ENCODE measurements around the gene C19orf12.
A peak's percentile ranks its signal among the peaks of the same experiment; 100 is the strongest.

The C19orf12 gene

DNA sequence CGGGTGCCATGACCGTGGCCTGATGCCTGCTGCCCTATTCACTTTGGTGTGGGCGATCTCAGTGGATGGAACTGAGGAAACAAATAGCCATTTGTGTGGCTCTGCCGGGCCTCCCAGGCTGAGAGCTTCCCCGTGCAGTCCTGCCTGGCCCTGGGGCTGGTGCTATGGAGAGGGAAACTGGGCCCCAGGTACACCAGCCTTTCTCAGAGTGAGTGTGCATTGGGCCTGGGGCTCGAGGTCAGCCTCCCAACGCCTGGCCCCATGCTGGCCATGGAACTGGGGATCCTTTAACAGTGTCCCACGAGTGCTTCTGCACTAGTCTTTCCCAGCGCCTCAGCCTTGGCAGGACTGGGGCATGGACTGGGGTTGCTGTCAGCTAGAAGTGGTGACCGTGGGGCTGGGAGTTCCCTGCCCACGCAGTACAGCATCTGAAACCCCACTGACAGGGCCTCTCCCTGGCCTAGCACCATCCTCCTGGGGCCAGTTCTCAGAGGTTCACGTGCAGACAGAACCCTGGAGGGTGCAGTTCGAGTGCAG, 39.3 kb downstream of the C19orf12 start:
- Histone ChIP-seq H2AFZ (ENCODE audit: low read depth, low read length) (no peak overlapping the region), H4K20me1 (ENCODE audit: insufficient read depth, low read length) (no peaks in the 10 kb centered on the region), H3K79me2 (ENCODE audit: insufficient read depth, low read length) (peaks cover 24% of the 10 kb centered on the region), H3K27me3 (ENCODE audit: insufficient read depth, low read length, poor library complexity) (no peaks in the 10 kb centered on the region), H3K9ac (ENCODE audit: low read depth, low read length) (no peak overlapping the region), H3K36me3 (ENCODE audit: insufficient read depth, low read length) (peaks cover 33% of the 10 kb centered on the region), H3K27ac (ENCODE audit: low read length) (peak overlapping the region; percentile 39; the same call in 1 of the 2 replicates), H3K4me3 (ENCODE audit: low read depth in 1 of 2, low read length in 2 of 2) (no peak overlapping the region), H3K4me1 (ENCODE audit: insufficient read depth, low read length) (peaks cover 55% of the 10 kb centered on the region), H3K4me2 (ENCODE audit: insufficient read depth, low read length) (no peak overlapping the region), H3K9me3 (ENCODE audit: insufficient read depth, low read length, severe bottlenecking) (no peaks in the 10 kb centered on the region)
- ATAC-seq (ENCODE audit: insufficient read depth, low read depth) (no peak), DNase-seq (no peak)
- no peak for TF ChIP-seq EZH2 (IDR thresholded peaks at IDR 0.05; ENCODE audit: borderline replicate concordance, low read depth, low read length, severe bottlenecking)
- TF ChIP-seq, protein P1, sequence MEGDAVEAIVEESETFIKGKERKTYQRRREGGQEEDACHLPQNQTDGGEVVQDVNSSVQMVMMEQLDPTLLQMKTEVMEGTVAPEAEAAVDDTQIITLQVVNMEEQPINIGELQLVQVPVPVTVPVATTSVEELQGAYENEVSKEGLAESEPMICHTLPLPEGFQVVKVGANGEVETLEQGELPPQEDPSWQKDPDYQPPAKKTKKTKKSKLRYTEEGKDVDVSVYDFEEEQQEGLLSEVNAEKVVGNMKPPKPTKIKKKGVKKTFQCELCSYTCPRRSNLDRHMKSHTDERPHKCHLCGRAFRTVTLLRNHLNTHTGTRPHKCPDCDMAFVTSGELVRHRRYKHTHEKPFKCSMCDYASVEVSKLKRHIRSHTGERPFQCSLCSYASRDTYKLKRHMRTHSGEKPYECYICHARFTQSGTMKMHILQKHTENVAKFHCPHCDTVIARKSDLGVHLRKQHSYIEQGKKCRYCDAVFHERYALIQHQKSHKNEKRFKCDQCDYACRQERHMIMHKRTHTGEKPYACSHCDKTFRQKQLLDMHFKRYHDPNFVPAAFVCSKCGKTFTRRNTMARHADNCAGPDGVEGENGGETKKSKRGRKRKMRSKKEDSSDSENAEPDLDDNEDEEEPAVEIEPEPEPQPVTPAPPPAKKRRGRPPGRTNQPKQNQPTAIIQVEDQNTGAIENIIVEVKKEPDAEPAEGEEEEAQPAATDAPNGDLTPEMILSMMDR (IDR thresholded peaks at IDR 0.05; ENCODE audit: borderline replicate concordance, extremely low read depth, low read length, poor library complexity, severe bottlenecking): no peak

DNA sequence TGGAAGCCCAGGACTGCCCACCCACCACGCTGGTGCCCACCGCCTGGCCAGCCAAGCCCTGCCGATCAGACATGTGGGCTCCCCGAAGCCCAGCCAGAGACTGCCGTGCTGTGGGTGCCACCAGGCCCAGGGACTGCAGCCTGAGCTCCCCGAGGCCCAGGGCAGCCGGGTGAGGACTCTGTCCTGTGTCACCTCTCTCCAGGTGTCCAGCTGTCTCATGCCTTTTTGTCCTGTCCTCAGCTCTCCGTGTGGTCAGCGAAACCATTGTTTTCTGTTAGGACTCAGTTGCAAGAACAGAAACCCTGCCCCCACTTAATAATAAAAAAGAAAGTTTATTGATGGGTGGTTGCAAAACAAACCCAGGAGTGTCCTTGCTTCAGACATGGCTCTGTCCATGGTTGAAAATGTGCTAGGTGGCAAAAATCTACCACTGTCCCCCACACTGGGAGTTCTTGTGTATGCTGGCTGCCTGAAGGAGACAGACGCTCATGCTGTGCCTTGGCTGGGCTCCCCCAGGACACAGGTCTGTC, 39.9 kb downstream of the C19orf12 start:
- Histone ChIP-seq H3K9me3 (ENCODE audit: insufficient read depth, low read length, severe bottlenecking) (no peaks in the 10 kb centered on the region), H4K20me1 (ENCODE audit: insufficient read depth, low read length) (no peaks in the 10 kb centered on the region), H3K4me1 (ENCODE audit: insufficient read depth, low read length) (peaks cover 50% of the 10 kb centered on the region), H3K79me2 (ENCODE audit: insufficient read depth, low read length) (peaks cover 24% of the 10 kb centered on the region), H3K36me3 (ENCODE audit: insufficient read depth, low read length) (peaks cover 33% of the 10 kb centered on the region), H3K27ac (ENCODE audit: low read length) (peak overlapping the region; percentile 39; the same call in 1 of the 2 replicates), H3K27me3 (ENCODE audit: insufficient read depth, low read length, poor library complexity) (no peaks in the 10 kb centered on the region), H3K4me3 (ENCODE audit: low read depth in 1 of 2, low read length in 2 of 2) (no peak overlapping the region), H3K9ac (ENCODE audit: low read depth, low read length) (no peak overlapping the region), H3K4me2 (ENCODE audit: insufficient read depth, low read length) (no peak overlapping the region), H2AFZ (ENCODE audit: low read depth, low read length) (no peak overlapping the region)
- no peak for ATAC-seq (ENCODE audit: insufficient read depth, low read depth)
- DNase-seq: no peak
- TF ChIP-seq EZH2 (IDR thresholded peaks at IDR 0.05; ENCODE audit: borderline replicate concordance, low read depth, low read length, severe bottlenecking): no peak
- TF ChIP-seq, protein P1 (IDR thresholded peaks at IDR 0.05; ENCODE audit: borderline replicate concordance, extremely low read depth, low read length, poor library complexity, severe bottlenecking): no peak

DNA sequence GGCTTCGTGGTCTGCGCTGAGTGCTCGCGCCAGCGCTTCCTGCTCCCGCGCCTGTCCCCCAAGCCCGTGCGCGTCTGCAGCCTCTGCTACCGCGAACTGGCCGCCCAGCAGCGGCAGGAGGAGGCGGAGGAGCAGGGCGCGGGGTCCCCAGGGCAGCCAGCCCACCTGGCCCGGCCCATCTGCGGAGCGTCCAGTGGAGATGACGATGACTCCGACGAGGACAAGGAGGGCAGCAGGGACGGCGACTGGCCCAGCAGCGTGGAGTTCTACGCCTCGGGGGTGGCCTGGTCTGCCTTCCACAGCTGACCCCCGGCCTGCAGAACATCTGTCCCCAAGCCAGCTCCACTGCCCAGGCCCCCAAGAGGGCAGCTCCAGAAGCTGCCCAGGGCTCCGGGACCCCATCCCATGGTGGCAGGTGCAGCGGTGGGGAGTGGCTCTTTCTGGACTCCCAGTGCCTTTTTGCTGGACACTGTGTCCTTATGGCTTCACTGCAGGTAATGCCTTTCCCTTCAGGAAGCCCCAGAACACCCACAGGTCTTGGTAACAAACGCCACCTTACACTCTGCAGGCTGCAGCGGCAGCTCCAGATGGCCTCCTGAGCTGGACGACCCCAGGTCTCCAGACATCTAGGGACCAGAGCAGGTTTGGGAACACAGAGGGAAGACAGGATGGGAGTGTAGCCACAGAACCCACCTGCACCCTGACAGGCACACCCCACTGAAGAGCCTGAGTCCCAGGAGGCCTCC, 40.5 kb downstream of the C19orf12 start:
- peaks cover 43% of the 10 kb centered on the region for H3K4me1 ChIP-seq (ENCODE audit: insufficient read depth, low read length)
- DNase-seq: no peak
- no peak overlapping the region for H3K4me2 ChIP-seq (ENCODE audit: insufficient read depth, low read length)
- peaks cover 24% of the 10 kb centered on the region for H3K79me2 ChIP-seq (ENCODE audit: insufficient read depth, low read length)
- peaks cover 33% of the 10 kb centered on the region for H3K36me3 ChIP-seq (ENCODE audit: insufficient read depth, low read length)
- no peaks in the 10 kb centered on the region for H3K27me3 ChIP-seq (ENCODE audit: insufficient read depth, low read length, poor library complexity)
- no peak overlapping the region for H3K27ac ChIP-seq (ENCODE audit: low read length)
- H3K9me3 ChIP-seq (ENCODE audit: insufficient read depth, low read length, severe bottlenecking): no peaks in the 10 kb centered on the region
- TF ChIP-seq, protein P1 (IDR thresholded peaks at IDR 0.05; ENCODE audit: borderline replicate concordance, extremely low read depth, low read length, poor library complexity, severe bottlenecking): no peak
- TF ChIP-seq EZH2 (IDR thresholded peaks at IDR 0.05; ENCODE audit: borderline replicate concordance, low read depth, low read length, severe bottlenecking): no peak
- no peaks in the 10 kb centered on the region for H4K20me1 ChIP-seq (ENCODE audit: insufficient read depth, low read length)
- no peak for ATAC-seq (ENCODE audit: insufficient read depth, low read depth)
- no peak overlapping the region for H3K9ac ChIP-seq (ENCODE audit: low read depth, low read length)
- no peak overlapping the region for H2AFZ ChIP-seq (ENCODE audit: low read depth, low read length)
- no peak overlapping the region for H3K4me3 ChIP-seq (ENCODE audit: low read depth in 1 of 2, low read length in 2 of 2)

All from DND-41 (cell line).